GM23338 (cell line): ENCODE results near the gene SLC39A7. TPM values are rescaled to one million over a fixed set of nuclear protein-coding genes. Genes with fewer than 3 reads are reported as not detected.
A peak's percentile ranks its signal among the peaks of the same experiment; 100 is the strongest.

Source experiments
- ATAC-seq: fragments of 200-7000 bp; cut with Tn5 transposase; 3 replicates; pipeline ENCODE4 v1.9.1; 2020
- DNase-seq: peaks from one replicate; pipeline ENCODE4 v3.0.0-alpha.2; 2015; ENCODE audit warnings: low spot score
- H2AFZ ChIP-seq: fragments of 200-600 bp; sonication (generic); 2 replicates; pipeline ENCODE4 v1.8.0; 2016; ENCODE audit warnings: antibody characterized with exemption, mild to moderate bottlenecking, moderate library complexity
- H3F3A ChIP-seq: fragments of 200-600 bp; sonication (generic); replicated peaks from 2 replicates; pipeline ENCODE4 v1.8.0; 2017; ENCODE audit warnings: antibody characterized with exemption, mixed run types, low read depth
- H3K27ac ChIP-seq: fragments of 200-600 bp; sonication (generic); 2 replicates; pipeline ENCODE4 v1.6.1; 2016; ENCODE audit warnings: low read depth
- H3K27me3 ChIP-seq: fragments of 200-600 bp; sonication (generic); 2 replicates; pipeline ENCODE4 v1.8.0; 2016; ENCODE audit warnings: mild to moderate bottlenecking, mixed run types, moderate library complexity; ENCODE audit not compliant: insufficient read depth
- H3K36me3 ChIP-seq: fragments of 200-600 bp; sonication (generic); 2 replicates; pipeline ENCODE4 v1.8.0; 2016; ENCODE audit warnings: mild to moderate bottlenecking; ENCODE audit not compliant: insufficient read depth
- H3K4me1 ChIP-seq: fragments of 200-600 bp; sonication (generic); 2 replicates; pipeline ENCODE4 v1.8.0; 2016; ENCODE audit warnings: mild to moderate bottlenecking, moderate library complexity; ENCODE audit not compliant: insufficient read depth
- H3K4me2 ChIP-seq: fragments of 200-600 bp; sonication (generic); 2 replicates; pipeline ENCODE4 v1.7.1; 2017; ENCODE audit warnings: mixed run types
- H3K4me3 ChIP-seq: fragments of 200-600 bp; sonication (generic); 2 replicates; pipeline ENCODE4 v1.6.1; 2016; ENCODE audit warnings: mixed run types
- H3K79me2 ChIP-seq: fragments of 200-600 bp; sonication (generic); replicated peaks from 2 replicates; pipeline ENCODE4 v1.8.0; 2017; ENCODE audit warnings: mild to moderate bottlenecking; ENCODE audit not compliant: insufficient read depth
- H3K9me2 ChIP-seq: fragments of 200-600 bp; sonication (generic); 2 replicates; pipeline ENCODE4 v1.8.0; 2017; ENCODE audit not compliant: insufficient read depth
- H4K20me1 ChIP-seq: fragments of 200-600 bp; sonication (generic); replicated peaks from 2 replicates; pipeline ENCODE4 v1.8.0; 2017; ENCODE audit warnings: mild to moderate bottlenecking; ENCODE audit not compliant: insufficient read depth
- H3K27ac Mint-ChIP-seq: 2 replicates; pipeline ENCODE4 v1.8.0; 2020; ENCODE audit warnings: inconsistent platforms, mild to moderate bottlenecking, moderate library complexity, mixed read lengths
- H3K27me3 Mint-ChIP-seq: 3 replicates; pipeline ENCODE4 v1.8.0; 2022; ENCODE audit warnings: low read depth, mild to moderate bottlenecking, moderate library complexity, mixed read lengths, inconsistent platforms; ENCODE audit not compliant: insufficient read depth, poor library complexity
- H3K36me3 Mint-ChIP-seq: 3 replicates; pipeline ENCODE4 v1.8.0; 2021; ENCODE audit warnings: low read depth, mild to moderate bottlenecking, inconsistent platforms, moderate library complexity, mixed read lengths
- H3K4me1 Mint-ChIP-seq: 3 replicates; pipeline ENCODE4 v1.8.0; 2020; ENCODE audit warnings: mild to moderate bottlenecking, inconsistent platforms, mixed read lengths
- H3K4me3 Mint-ChIP-seq: 3 replicates; pipeline ENCODE4 v1.8.0; 2021; ENCODE audit warnings: moderate library complexity, mild to moderate bottlenecking, inconsistent platforms, mixed read lengths
- H3K9me3 Mint-ChIP-seq: 3 replicates; pipeline ENCODE4 v1.8.0; 2020; ENCODE audit warnings: moderate library complexity, mild to moderate bottlenecking, inconsistent platforms, mixed read lengths
- CREB1 ChIP-seq: fragments of 250-450 bp; sonication (Bioruptor Pico); IDR thresholded peaks from 2 replicates; pipeline ENCODE4 v1.5.0; 2020; ENCODE audit warnings: low read depth, mild to moderate bottlenecking, moderate library complexity
- ETS1 ChIP-seq: IDR thresholded peaks from 2 replicates; pipeline ENCODE4 v1.6.1; 2016; ENCODE audit warnings: antibody characterized with exemption
- EZH2 ChIP-seq: fragments of 200-600 bp; sonication (generic); IDR thresholded peaks from one replicate; pipeline ENCODE4 v1.8.0; 2017; ENCODE audit warnings: antibody characterized with exemption, mild to moderate bottlenecking, low read depth; ENCODE audit not compliant: unreplicated experiment
- EZH2phosphoT487 ChIP-seq: fragments of 200-600 bp; sonication (generic); IDR thresholded peaks from one replicate; pipeline ENCODE4 v1.8.1; 2018; ENCODE audit warnings: antibody characterized with exemption; ENCODE audit not compliant: unreplicated experiment
- JUNB ChIP-seq: IDR thresholded peaks from one replicate; pipeline ENCODE4 v1.6.1; 2016; ENCODE audit warnings: antibody characterized with exemption; ENCODE audit not compliant: unreplicated experiment
- POLR2AphosphoS5 ChIP-seq: IDR thresholded peaks from 2 replicates; pipeline ENCODE4 v1.6.1; 2016; ENCODE audit warnings: antibody characterized with exemption, low read depth
- REST ChIP-seq: IDR thresholded peaks from one replicate; pipeline ENCODE4 v1.6.1; 2018; ENCODE audit warnings: antibody characterized with exemption; ENCODE audit not compliant: unreplicated experiment
- ZNF331 ChIP-seq: fragments of 250-450 bp; sonication (Bioruptor Pico); IDR thresholded peaks from 2 replicates; pipeline ENCODE4 v1.5.0; 2020; ENCODE audit warnings: low read depth, mild to moderate bottlenecking, moderate library complexity
- polyA plus RNA-seq: library from polyadenylated mRNA; unstranded; fragments of >200 nt; fragmentation: Nextera tagmentation; extraction: Ambion mirVana; gene quantifications from 2 replicates; pipeline ENCODE4 v1.2.1, GENCODE V29; 2016
- total RNA-seq: library from RNA; depleted of rRNA; stranded (reverse); fragments of >200 nt; shearing (Covaris generic); gene quantifications from 2 replicates; pipeline ENCODE4 v1.2.3, GENCODE V29; 2014

The SLC39A7 gene
- total and polyA plus RNA-seq, 2 experiments from 2014 or later = 9.0 to 75.9 TPM

- TF ChIP-seq REST (no peak), ZNF331 (CRISPR knock-in tag) (no peak), JUNB (no peak), ETS1 (no peak), POLR2AphosphoS5 (no peak), CREB1 (no peak), EZH2phosphoT487 (no peak)
Observed at GRCh38 chr6:33194431-33194979, 6.2 kb upstream of the SLC39A7 start (continued).

- Histone ChIP-seq H3K36me3 (no peaks in the 10 kb centered on the region; the same call in 1 of the 2 replicates), H3K27me3 (peaks cover 23% of the 10 kb centered on the region), H3K79me2 (peaks cover 6% of the 10 kb centered on the region), H3K9me2 (no peaks in the 10 kb centered on the region), H3F3A (0 out of 2 replicates have a peak, but pooled peaks cover 10% of the 10 kb centered on the region), H2AFZ (no peak overlapping the region), H4K20me1 (peaks cover 7% of the 10 kb centered on the region), H3K4me1 (peaks cover 14% of the 10 kb centered on the region), H3K4me2 (no peak overlapping the region), H3K27ac (no peak overlapping the region), H3K4me3 (no peak overlapping the region)
- Mint-ChIP-seq H3K4me1 (peaks cover 37% of the 10 kb centered on the region), H3K27me3 (peaks cover 22% of the 10 kb centered on the region), H3K36me3 (peaks cover 23% of the 10 kb centered on the region), H3K9me3 (no peaks in the 10 kb centered on the region; the same call in 2 of the 3 replicates), H3K27ac (no peak overlapping the region), H3K4me3 (no peak overlapping the region)
- ATAC-seq (no peak), DNase-seq (no peak)
- TF ChIP-seq REST = peak; percentile 62
- TF ChIP-seq POLR2AphosphoS5 = no peak
- TF ChIP-seq EZH2 = no peak
- no peak for TF ChIP-seq JUNB
- TF ChIP-seq ETS1 = no peak
Observed at GRCh38 chr6:33195304-33196165, 5.1 kb upstream of the SLC39A7 start.
